H9 (cell line): Measurements from ENCODE around the gene INHBB. TPM values are rescaled to one million over a fixed set of nuclear protein-coding genes. Genes with fewer than 3 reads are reported as not detected.
A peak's percentile ranks its signal among the peaks of the same experiment; 100 is the strongest.

ENCODE experiments used
- DNase-seq: peaks from one replicate; pipeline ENCODE4 v3.0.0-alpha.2; 2017
- H2AFZ ChIP-seq: one replicate; pipeline ENCODE4 v1.6.1; 2013; ENCODE audit warnings: mild to moderate bottlenecking, low read length, control low read depth, moderate library complexity
- H2AK5ac ChIP-seq: 2 replicates; pipeline ENCODE4 v1.6.1; 2013; ENCODE audit warnings: low read length, control low read depth, mixed read lengths; ENCODE audit not compliant: insufficient read length
- H2BK120ac ChIP-seq: one replicate; pipeline ENCODE4 v1.6.1; 2013; ENCODE audit warnings: low read depth, mild to moderate bottlenecking, low read length, control low read depth, inconsistent platforms; ENCODE audit not compliant: poor library complexity, severe bottlenecking
- H2BK12ac ChIP-seq: 2 replicates; pipeline ENCODE4 v1.6.1; 2013; ENCODE audit warnings: low read length, control low read depth, mixed read lengths, low read depth; ENCODE audit not compliant: insufficient read length
- H2BK15ac ChIP-seq: 2 replicates; pipeline ENCODE4 v1.6.1; 2013; ENCODE audit warnings: low read depth, low read length, control low read depth
- H2BK20ac ChIP-seq: one replicate; pipeline ENCODE4 v1.6.1; 2013; ENCODE audit warnings: low read depth, mild to moderate bottlenecking, low read length, control low read depth, inconsistent platforms; ENCODE audit not compliant: poor library complexity, severe bottlenecking
- H2BK5ac ChIP-seq: 2 replicates; pipeline ENCODE4 v1.6.1; 2013; ENCODE audit warnings: low read length, control low read depth, mixed read lengths; ENCODE audit not compliant: insufficient read length
- H3K14ac ChIP-seq: 2 replicates; pipeline ENCODE4 v1.6.1; 2013; ENCODE audit warnings: low read length, control low read depth; ENCODE audit not compliant: insufficient read depth
- H3K18ac ChIP-seq: 2 replicates; pipeline ENCODE4 v1.6.1; 2013; ENCODE audit warnings: low read depth, mild to moderate bottlenecking, mixed read lengths, low read length, control low read depth; ENCODE audit not compliant: insufficient read length
- H3K23ac ChIP-seq: 2 replicates; pipeline ENCODE4 v1.6.1; 2013; ENCODE audit warnings: low read length, control low read depth, mixed read lengths, low read depth; ENCODE audit not compliant: insufficient read length
- H3K23me2 ChIP-seq: 2 replicates; pipeline ENCODE4 v1.6.1; 2013; ENCODE audit warnings: low read depth, mild to moderate bottlenecking, mixed read lengths, low read length, control low read depth; ENCODE audit not compliant: insufficient read length, poor library complexity, severe bottlenecking
- H3K27ac ChIP-seq: 2 replicates; pipeline ENCODE4 v1.5.1; 2013; ENCODE audit warnings: low read length, control low read depth, mixed read lengths, low read depth; ENCODE audit not compliant: insufficient read length
- H3K27me3 ChIP-seq: 2 replicates; pipeline ENCODE4 v1.6.1; 2013; ENCODE audit warnings: low read length, control low read depth, inconsistent platforms; ENCODE audit not compliant: insufficient read depth
- H3K4ac ChIP-seq: 2 replicates; pipeline ENCODE4 v1.6.1; 2013; ENCODE audit warnings: low read depth, mild to moderate bottlenecking, control low read depth, inconsistent platforms, low read length, moderate library complexity
- H3K4me1 ChIP-seq: 2 replicates; pipeline ENCODE4 v1.6.1; 2013; ENCODE audit warnings: low read length, control low read depth, inconsistent platforms; ENCODE audit not compliant: insufficient read depth
- H3K4me2 ChIP-seq: 2 replicates; pipeline ENCODE4 v1.6.1; 2013; ENCODE audit warnings: low read length, control low read depth, mixed read lengths; ENCODE audit not compliant: insufficient read length, insufficient read depth
- H3K56ac ChIP-seq: 2 replicates; pipeline ENCODE4 v1.6.1; 2013; ENCODE audit warnings: low read depth, mild to moderate bottlenecking, mixed read lengths, low read length, control low read depth; ENCODE audit not compliant: insufficient read length
- H3K79me1 ChIP-seq: 2 replicates; pipeline ENCODE4 v1.6.1; 2013; ENCODE audit warnings: low read depth, mild to moderate bottlenecking, moderate library complexity, low read length, control low read depth, inconsistent platforms; ENCODE audit not compliant: insufficient read depth, poor library complexity, severe bottlenecking
- H3K79me2 ChIP-seq: 2 replicates; pipeline ENCODE4 v1.6.1; 2013; ENCODE audit warnings: low read length, control low read depth, inconsistent platforms; ENCODE audit not compliant: insufficient read depth
- H3K9ac ChIP-seq: 2 replicates; pipeline ENCODE4 v1.6.1; 2013; ENCODE audit warnings: low read length, control low read depth, mixed read lengths; ENCODE audit not compliant: insufficient read length; ENCODE audit errors: extremely low read depth
- H3K9me3 ChIP-seq: one replicate; pipeline ENCODE4 v1.6.1; 2013; ENCODE audit warnings: low read depth, low read length, inconsistent platforms; ENCODE audit not compliant: control insufficient read depth
- H3T11ph ChIP-seq: one replicate; pipeline ENCODE4 v1.6.1; 2013; ENCODE audit warnings: mild to moderate bottlenecking, low read length, control low read depth, inconsistent platforms
- H4K20me1 ChIP-seq: one replicate; pipeline ENCODE4 v1.6.1; 2013; ENCODE audit not compliant: control insufficient read depth, insufficient read length, insufficient read depth
- H4K5ac ChIP-seq: 2 replicates; pipeline ENCODE4 v1.6.1; 2013; ENCODE audit warnings: low read depth, mild to moderate bottlenecking, mixed read lengths, low read length, control low read depth; ENCODE audit not compliant: insufficient read length
- H4K8ac ChIP-seq: replicated peaks from 2 replicates; pipeline ENCODE4 v1.6.1; 2013; ENCODE audit warnings: low read length, control low read depth, mixed read lengths, low read depth; ENCODE audit not compliant: insufficient read length
- H4K91ac ChIP-seq: 2 replicates; pipeline ENCODE4 v1.6.1; 2013; ENCODE audit warnings: low read depth, mild to moderate bottlenecking, moderate library complexity, mixed read lengths, low read length, control low read depth; ENCODE audit not compliant: insufficient read length
- H3K27ac Mint-ChIP-seq, 3 experiments: 2 replicates in 2 of 3; 3 replicates in 1 of 3; pipeline ENCODE4 v1.8.0; 2020 to 2021; ENCODE audit warnings: mixed read lengths in 3 of 3, mild to moderate bottlenecking in 1 of 3, moderate library complexity in 1 of 3
- H3K27me3 Mint-ChIP-seq: 2 replicates; pipeline ENCODE4 v1.8.0; 2021; ENCODE audit warnings: low read depth, mild to moderate bottlenecking, moderate library complexity, mixed read lengths
- H3K36me3 Mint-ChIP-seq, 3 experiments: 2 replicates in 2 of 3; 3 replicates in 1 of 3; pipeline ENCODE4 v1.8.0; 2020 to 2021; ENCODE audit warnings: low read depth in 3 of 3, mixed read lengths in 3 of 3; ENCODE audit not compliant: insufficient read depth in 1 of 3
- H3K4me1 Mint-ChIP-seq, 2 experiments: 2 replicates each; pipeline ENCODE4 v1.8.0; 2020; ENCODE audit warnings: mixed read lengths in 2 of 2
- H3K4me3 Mint-ChIP-seq, 2 experiments: 2 replicates in 1 of 2; 3 replicates in 1 of 2; pipeline ENCODE4 v1.8.0; 2020 to 2021; ENCODE audit warnings: mild to moderate bottlenecking in 2 of 2, mixed read lengths in 2 of 2, moderate library complexity in 1 of 2
- H3K9me3 Mint-ChIP-seq, 2 experiments: 2 replicates in 1 of 2; 3 replicates in 1 of 2; pipeline ENCODE4 v1.8.0; 2020; ENCODE audit warnings: mild to moderate bottlenecking in 2 of 2, mixed read lengths in 2 of 2, moderate library complexity in 1 of 2
- CTCF ChIP-seq: fragments of 200-600 bp; sonication (generic); conservative IDR thresholded peaks from 3 replicates; pipeline ENCODE4 v1.8.0; 2021; ENCODE audit warnings: antibody characterized with exemption, mild to moderate bottlenecking
- WGBS: extraction: QIAGEN DNeasy Blood & Tissue Kit; methylation state at CpG from one replicate; pipeline ENCODE4 v1.1.7; 2013; ENCODE audit warnings: missing lambda C conversion rate, low lambda C conversion rate, mixed read lengths; ENCODE audit not compliant: insufficient read length; ENCODE audit errors: extremely low coverage; 5-methylcytosine and 5-hydroxymethylcytosine counted together
- total RNA-seq: library from RNA; stranded (reverse); gene quantifications from 2 replicates; pipeline ENCODE4 v1.2.1, GENCODE V29; 2021

Gene INHBB
- total RNA-seq, 1 experiment from 2014 or later: 0.13 TPM

GRCh38 chr2:120312860-120313694 is 32.9 kb upstream of the INHBB start:
- Histone ChIP-seq H3K9me3 (no peaks in the 10 kb centered on the region), H4K8ac (no peak overlapping the region), H3K27ac (no peak overlapping the region), H3K27me3 (peaks cover 6% of the 10 kb centered on the region; the same call in 1 of the 2 replicates), H3K79me2 (no peaks in the 10 kb centered on the region), H2BK120ac (no peak overlapping the region), H4K91ac (no peak overlapping the region), H3K14ac (no peak overlapping the region), H3K4ac (no peak overlapping the region), H3K23me2 (peaks cover 4% of the 10 kb centered on the region), H3K18ac (peak overlapping the region; percentile 12), H3K4me1 (no peaks in the 10 kb centered on the region), H2BK20ac (no peak overlapping the region), H4K5ac (no peak overlapping the region), H3K56ac (no peak overlapping the region), H3K79me1 (no peaks in the 10 kb centered on the region), H3K23ac (no peak overlapping the region), H2BK15ac (no peak overlapping the region), H2AK5ac (no peak overlapping the region), H4K20me1 (peaks cover 2% of the 10 kb centered on the region), H2BK5ac (no peak overlapping the region), H2AFZ (no peak overlapping the region), H2BK12ac (no peak overlapping the region), H3K4me2 (peak overlapping the region; percentile 48), H3T11ph (no peak overlapping the region), H3K9ac (no peak overlapping the region)
- H3K36me3 Mint-ChIP-seq: no peaks in the 10 kb centered on the region; a peak in 1 of 7 replicates
- no peaks in the 10 kb centered on the region; a peak in 2 of 5 replicates for H3K9me3 Mint-ChIP-seq
- H3K27ac Mint-ChIP-seq: no peak overlapping the region
- H3K27me3 Mint-ChIP-seq: peaks cover 80% of the 10 kb centered on the region
- no CpG with 5 or more reads among the region's 38 CpGs for WGBS
- H3K4me1 Mint-ChIP-seq: peaks cover 22 to 46% of the 10 kb centered on the region in 2 experiments
- TF ChIP-seq CTCF: peak; percentile 94
- peak; percentile 80 for DNase-seq
- peak overlapping the region; percentile 52 to 68 for H3K4me3 Mint-ChIP-seq
